GM04503 (cell line): Measurements from ENCODE around the gene NPDC1.

Source experiments
- DNase-seq: peaks from one replicate; pipeline ENCODE4 v3.0.0-alpha.2; 2012; ENCODE audit warnings: low read depth

NPDC1 gene, protein sequence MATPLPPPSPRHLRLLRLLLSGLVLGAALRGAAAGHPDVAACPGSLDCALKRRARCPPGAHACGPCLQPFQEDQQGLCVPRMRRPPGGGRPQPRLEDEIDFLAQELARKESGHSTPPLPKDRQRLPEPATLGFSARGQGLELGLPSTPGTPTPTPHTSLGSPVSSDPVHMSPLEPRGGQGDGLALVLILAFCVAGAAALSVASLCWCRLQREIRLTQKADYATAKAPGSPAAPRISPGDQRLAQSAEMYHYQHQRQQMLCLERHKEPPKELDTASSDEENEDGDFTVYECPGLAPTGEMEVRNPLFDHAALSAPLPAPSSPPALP

DNA sequence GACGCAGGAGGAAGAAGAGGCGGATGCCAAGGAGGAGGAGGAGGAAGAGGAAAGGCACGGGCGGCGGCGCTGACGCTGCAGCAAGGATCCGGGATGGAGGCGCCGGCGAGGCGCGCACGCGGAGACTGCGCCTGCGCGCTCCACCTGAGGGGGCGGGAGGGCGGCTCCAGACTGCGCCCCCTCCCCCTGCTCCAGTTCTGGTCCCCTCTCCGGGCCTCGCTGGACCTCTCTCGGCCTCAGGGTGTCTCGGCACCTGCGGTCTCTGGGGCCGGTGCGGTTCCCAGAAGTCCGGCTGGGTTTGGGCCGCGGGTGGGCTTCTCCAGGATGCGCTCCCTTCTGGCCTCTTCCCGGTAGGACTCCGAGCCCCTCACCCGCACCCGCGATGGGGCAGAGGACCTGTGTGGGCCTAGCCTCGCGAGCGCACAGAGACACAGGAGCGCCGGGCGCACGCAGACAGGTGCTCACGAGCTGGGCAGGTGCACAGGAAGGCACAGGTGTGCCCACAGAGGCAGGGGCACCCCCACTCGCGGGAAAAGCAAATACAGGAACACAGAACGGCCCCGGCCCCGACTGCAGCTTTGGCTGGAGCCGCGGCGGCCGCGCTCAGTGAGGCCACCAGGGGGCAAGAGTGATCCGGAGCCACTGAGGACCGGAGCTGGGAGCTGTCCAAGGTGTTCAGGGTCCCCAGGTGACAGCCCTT is at the start of gene NPDC1:
Gene NPDC1 (minus strand): TSS at position 90 of the 700 bp plus-strand sequence. CDS start 188 bp downstream, outside the sequence.
- no peak for DNase-seq

DNA sequence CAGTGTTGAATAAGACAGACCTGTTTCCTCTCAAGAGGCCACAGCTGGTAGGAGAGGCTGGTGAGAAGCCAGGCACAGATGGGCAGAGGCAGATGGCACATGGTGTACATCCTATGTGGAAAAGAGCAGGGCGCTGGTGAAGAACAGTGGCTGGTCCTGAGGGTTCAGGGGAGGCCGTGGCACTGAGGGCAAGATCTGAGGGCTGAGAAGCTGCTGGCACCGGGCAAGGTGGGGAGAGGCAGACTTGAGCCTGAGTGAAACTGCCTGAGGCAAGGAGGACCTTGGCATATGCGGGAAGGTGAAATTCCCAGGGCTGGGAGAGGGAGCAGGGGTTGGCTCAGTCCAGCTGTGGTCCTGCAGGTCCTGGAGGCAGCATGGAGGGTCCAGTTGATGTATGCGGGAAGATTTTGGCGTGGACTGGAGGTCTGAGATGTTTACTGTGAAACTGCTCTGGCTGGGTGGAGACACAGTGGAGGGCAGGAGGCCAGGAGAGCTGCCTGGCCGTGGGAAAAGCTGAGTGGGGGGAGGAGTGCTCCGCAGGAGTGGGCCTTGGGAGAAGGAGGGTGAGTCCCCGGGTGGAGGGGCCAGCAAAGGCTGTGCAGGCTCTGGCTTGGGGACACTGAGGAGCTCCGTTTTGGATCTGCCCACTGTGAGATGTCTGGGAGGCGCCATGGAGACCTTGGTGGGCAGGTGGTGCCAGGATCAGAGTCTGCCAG is 43.4 kb upstream of the NPDC1 start:
- no peak for DNase-seq

DNA sequence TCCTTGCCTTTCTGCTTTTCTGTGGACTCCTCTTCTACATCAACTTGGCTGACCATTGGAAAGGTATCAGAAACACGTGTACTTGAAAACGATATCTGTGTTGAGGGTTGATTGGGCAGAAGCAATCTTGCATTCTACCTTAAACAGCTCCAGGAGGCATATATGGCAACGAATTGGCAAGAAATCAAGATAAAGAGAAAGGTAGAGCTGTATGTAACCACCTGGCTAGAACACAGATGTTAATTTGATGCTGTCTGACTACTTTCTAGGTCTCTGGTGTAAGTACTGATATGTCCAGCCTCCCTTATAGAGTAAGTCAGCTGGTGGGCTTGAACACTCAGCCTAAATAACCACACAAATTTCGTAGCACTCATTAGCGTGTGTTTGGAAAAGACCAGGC is 42.1 kb upstream of the NPDC1 start:
- DNase-seq: no peak

DNA sequence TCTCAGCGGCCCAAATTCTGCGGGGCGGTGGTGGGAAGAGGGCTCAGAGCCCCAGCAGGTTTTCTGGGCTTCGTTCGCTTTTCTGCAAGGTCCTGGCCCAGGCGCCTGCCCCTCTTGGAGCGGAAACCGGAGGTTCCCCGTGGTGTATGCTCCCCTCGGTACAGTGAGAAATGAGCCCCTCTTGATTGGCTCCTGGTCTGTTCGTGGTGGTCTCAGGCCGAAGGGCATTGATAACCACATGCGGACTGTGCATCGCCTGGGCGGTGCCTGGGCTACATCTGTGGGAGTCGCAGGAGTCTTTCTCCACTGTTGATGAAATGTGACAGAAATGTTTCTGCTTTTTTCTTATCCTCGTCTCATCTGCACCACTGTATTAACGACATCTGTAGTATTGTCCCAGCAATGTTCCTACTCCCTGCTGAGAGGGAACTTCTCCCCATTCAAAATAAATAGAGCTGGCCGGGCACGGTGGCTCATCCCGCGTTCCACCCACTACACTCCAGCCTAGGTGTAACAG is 41.5 kb upstream of the NPDC1 start:
- no peak for DNase-seq

DNA sequence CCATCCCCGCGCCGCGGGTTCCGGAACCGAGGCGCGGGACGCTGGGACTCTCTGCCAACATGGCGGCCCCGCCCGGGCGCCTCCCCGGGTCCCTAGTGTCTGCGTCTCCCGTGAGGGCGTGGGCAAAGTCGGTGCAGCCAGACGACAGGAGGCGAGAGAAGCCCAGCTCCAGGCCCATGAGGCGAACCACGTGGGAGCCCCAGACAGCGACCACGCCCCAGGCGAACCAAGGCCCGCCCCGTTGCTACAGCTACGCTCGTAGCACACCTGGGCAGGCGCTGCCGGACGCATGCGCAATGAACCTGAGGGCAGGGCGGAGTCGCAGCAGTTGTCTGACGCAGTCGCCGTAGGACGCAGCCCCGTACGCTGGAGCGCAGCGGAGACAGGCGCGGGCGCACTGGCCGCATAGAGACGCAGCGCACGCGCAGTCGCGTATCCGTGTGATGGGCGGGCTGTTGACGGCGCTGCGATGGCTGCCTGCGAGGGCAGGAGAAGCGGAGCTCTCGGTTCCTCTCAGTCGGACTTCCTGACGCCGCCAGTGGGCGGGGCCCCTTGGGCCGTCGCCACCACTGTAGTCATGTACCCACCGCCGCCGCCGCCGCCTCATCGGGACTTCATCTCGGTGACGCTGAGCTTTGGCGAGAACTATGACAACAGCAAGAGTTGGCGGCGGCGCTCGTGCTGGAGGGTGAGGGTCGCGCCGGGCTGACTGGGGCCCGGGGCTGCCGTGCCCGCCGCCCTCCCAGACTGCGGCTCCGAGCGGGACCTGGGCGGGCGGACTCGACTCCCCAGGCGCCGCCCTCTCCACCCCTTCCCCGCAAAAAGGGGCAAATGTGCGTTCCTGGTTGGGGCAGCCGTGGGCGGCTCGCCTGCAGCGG is 40.8 kb upstream of the NPDC1 start, which contains the start of gene MAN1B1:
Gene MAN1B1 (plus strand): TSS at position 455 of the 878 bp plus-strand sequence. CDS start 15 bp downstream, at position 470.
- peak; percentile 88 for DNase-seq

DNA sequence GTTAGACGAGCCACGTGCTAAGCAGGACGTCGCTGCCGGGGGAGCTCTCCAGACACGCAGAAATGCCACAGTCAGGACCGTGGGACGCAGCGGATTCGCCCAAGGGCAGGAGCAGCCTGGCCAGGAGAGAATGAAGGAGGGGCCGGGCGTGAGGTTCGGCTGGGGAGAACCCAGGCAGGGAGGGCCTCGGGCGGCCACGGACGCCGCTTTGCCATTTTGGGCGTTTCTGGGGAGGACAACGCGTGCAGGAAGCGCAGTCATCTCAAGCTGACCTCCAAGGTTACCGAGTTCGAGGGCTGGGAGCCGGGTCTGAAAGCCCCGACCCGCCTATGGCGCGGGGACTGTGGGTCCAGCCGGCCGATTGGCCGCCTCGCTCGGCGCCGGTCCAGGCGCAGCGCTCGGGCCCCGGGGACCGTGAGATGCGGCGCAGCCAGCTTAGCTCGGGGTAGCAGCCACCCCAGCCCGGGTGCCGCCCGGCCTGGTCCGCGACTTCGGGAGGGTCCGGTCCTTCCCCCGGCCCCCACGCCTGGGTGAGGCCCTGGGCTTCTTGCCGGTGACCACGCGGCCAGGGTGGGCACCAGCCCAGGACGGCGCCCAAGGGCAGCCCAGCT is 40.0 kb upstream of the NPDC1 start:
- DNase-seq: no peak

DNA sequence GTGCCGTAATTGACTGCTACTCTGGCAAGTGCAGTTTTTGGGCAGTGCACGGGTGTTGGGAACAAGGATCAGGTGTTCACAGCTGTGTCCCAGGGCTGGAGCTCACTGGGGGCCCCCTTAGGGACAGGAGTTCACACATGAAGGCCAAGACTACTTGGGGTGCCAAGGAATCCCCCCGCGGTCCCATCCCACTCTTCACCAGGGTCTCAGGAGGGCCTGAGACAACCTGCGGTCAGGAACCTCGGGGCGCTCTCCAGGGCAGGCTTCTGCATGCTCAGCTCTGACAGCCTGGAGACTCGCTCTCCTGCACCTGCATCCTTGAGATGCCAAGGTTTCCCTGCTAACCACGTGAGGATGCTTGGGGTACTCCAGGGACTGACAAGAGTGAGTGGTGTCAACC is 38.5 kb upstream of the NPDC1 start:
- no peak for DNase-seq

DNA sequence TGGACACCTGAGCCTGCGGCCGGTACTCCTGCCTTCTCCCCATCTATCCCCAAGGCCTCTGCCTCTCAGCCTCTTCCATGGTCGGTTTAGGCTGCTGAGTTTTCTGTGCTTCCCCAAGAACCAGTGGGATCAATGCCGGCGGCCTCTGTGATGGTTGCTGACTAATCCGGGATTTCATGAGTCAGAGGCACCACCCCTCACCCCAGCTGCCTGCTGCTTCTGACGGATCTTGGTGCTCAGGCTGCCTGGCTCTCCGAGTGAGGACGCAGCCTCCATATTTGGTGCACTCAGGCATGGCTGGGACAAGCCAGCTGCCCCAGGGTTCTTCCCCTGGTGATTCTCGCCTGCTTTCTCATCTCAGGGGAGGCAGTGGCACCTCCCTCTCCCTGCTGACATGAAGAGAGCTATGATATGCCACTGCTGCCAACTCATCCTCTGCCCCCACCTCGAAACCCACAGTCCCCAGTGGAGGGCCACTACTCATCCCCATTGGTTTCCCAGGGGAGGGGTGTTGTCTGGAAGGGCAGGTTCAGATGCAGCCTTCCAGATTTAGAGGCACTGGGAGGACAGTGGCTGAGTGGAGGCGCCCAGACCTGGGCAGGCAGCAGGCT is 37.5 kb upstream of the NPDC1 start:
- DNase-seq: peak; percentile 87

DNA sequence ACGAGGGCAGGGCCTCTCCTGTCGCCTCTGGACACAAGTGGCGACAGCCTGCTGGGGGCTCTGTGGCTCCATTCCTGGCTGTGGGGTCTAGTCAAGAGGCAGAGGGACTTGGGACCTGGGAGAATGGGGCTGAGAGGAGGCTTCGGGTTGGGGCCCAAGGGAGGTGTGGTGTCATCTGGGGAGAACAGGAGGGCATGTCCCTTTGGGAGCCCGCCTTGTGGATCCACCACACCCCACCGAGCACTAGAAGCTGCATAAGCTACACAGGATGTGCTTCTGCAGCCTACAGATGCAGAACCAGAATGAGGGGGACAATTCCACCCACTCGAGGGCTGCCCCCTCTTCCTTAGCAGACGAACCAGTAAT is 36.9 kb upstream of the NPDC1 start:
- no peak for DNase-seq

DNA sequence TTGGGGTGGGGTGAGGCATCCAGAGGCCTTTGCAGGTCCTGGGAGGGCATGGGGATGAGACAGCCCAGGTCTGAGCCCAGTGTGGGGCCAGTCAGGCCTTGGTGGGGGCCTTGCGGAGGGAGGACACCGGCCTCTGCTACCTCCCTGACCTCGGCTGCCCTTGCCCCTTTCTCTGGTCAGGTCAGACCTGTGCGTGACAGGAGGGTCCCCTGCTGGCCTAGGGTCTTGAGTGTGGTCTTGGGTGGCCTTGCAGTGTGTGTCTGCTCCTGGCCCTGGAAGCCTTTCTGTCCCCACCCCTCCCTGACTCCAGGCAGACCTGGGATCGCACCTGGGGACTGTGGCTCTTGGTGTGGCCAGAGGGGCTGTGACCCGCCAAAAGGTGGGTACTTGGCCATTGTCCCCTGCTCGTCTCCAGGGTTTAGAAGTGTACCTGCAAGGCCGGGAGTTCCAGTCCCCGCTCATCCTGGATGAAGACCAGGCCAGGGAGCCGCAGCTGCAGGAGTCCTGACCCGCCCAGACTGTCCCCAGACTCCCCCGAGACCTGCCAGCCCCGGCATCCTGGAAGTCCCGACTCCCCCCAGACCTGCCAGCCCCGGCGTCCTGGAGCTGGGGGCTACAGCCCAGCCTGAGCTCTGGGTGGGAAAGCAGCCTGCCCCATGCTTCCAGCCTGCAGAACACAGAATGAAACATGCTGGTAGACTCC is 36.4 kb upstream of the NPDC1 start:
- no peak for DNase-seq

DNA sequence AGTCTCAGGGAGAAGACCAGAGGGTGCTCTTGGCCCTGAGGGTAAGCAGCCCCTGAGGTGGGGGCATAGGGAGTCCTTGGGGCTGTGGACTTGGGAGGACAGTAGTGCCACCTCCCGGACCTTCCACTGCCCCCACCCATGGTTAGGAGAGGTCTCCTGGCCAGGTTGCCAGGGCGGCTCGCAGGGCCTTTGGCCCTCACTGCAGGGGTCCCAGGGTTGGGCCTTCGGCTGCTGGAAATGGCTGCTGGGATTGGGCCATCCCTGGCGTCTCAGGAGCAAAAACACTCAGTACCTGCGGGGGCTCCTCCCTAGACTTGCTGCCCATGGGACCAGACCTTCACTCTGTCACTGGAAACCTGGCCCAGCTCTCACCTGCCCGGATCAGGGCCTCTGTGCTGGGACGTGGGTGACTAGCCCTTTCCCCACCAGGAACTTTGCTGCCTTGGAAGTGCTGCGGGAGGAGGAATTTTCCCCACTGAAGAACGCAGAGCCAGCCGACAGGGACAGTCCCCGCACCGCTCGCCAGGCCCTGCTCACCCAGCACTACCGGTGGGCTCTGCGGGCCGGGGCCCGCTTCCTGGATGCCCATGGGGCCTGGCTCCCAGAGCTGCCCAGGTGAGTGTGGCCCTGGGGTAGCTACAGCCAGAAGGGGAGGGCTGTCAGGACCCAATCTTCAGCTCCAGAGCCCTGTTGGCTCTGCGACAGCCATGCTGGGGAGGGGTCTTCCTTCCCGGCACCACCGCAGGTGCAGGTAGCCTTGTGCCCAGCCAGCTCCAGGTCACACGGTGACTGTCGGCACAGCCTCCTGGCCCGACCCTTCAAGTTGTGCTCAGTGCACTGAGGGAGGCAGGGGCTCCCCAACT is 34.5 kb upstream of the NPDC1 start:
- no peak for DNase-seq

DNA sequence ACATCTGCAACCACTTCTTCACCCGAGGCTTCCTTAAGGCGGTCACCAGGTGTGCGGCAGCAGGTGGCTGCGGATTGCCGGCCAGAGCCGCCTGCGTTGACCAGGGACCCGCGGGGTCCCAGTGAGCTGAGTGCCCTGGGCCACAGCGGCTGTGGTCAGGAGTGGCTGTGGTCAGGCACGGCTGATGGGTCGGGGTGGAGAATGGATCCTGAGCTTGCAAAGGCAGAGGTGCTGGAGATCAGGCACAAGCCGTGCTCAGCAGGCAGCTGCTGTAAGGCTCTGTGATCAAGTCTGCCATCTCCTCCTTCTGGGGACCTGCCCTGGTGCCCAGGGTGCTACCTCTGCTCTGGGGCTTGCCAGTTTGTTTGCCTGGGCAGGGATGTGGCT is 33.4 kb upstream of the NPDC1 start:
- no peak for DNase-seq

DNA sequence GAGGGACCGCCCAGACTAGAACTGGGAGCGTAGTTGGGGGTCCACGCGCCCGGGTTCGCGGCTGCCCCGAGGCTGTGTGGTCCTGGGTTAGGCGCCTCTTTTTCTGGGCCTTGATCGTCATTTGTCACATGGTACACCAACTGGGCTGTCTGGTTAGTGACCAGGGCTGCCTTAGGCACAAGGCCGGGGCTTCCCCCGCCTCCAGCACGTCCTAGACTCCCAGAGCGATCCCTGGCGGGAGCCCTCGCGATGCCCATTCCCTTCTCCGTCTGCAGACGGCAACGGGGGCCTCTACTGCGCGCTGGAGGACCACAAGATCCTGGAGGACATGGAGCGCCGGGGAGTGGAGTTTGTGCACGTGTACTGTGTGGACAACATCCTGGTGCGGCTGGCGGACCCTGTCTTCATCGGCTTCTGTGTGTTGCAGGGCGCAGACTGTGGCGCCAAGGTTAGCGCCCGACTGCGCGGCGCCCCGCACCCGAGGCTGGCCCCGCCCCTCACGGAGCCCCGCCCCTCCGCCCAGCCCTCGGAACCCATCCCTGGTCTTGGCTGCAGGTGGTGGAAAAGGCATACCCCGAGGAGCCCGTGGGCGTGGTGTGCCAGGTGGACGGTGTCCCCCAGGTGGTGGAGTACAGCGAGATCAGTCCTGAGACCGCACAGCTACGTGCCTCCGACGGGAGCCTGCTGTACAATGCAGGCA is 32.9 kb upstream of the NPDC1 start:
- DNase-seq: no peak

DNA sequence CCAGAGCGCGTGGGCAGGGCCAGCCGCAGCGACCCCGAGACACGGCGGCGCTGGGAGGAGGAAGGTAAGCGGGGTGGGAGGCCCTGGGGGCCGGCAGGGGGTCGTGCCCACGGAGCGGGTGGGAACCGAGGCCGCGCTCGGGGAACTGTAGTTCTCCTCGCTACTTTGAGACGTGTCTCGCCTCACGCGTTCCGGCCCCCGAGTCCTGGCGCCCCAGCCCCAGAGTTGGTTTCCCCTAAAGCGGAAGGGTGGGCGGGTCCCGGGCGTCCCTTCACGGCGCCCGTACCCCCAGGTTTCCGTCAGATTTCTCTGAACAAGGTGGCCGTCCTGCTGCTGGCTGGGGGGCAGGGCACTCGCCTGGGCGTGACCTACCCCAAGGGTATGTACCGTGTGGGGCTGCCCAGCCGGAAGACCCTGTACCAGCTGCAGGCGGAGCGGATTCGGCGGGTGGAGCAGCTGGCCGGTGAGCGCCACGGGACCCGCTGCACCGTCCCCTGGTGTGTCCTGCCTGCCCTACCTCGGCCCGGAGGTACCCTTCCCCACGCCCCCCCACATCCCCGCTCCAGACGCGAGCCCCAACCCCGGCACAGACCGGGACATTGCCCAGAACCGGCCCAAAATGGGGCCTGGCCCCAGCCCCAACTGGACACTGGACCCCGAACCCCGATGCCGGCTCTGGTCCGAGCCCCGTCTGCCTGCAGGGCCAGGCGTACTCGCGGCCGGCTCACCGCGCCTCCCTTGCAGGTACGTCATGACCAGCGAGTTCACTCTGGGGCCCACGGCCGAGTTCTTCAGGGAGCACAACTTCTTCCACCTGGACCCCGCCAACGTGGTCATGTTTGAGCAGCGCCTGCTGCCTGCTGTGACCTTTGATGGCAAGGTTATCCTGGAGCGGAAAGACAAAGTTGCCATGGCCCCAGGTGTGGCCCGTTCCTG is 32.0 kb upstream of the NPDC1 start:
- DNase-seq: no peak

DNA sequence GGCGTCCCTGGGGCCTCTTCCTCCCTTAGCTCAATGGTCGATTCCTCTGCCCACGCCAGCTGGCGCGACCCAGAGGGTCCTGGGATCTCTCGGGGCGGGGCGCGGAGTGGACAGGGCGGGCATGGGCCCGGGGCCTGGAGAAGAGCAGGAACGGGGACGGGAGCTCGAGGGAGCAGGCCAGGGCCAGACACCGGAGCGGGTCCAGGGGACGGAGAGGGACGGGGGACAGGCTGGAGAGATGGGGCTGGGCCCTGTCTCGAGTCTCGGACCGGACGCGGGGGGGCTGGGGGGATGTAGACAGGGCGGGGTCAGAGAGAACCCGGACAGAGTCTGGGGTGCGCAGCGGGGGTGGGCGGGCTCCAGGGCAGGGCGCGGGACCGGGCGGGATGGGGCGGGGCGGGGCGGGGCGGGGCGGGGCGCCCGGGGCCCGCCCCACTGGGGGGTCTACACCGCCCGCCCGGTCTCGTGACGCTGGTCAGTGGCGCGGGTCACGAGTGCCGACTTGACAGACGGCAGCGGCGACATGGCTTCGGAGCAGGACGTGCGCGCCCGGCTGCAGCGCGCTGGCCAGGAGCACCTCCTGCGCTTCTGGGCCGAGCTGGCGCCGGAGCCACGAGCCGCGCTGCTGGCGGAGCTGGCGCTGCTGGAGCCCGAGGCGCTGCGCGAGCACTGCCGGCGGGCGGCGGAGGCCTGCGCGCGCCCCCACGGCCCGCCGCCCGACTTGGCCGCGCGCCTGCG is 31.2 kb upstream of the NPDC1 start, which contains the start of gene UAP1L1:
Gene UAP1L1 (plus strand): TSS at position 508 of the 738 bp plus-strand sequence. CDS start 16 bp downstream, at position 524.
- no peak for DNase-seq

DNA sequence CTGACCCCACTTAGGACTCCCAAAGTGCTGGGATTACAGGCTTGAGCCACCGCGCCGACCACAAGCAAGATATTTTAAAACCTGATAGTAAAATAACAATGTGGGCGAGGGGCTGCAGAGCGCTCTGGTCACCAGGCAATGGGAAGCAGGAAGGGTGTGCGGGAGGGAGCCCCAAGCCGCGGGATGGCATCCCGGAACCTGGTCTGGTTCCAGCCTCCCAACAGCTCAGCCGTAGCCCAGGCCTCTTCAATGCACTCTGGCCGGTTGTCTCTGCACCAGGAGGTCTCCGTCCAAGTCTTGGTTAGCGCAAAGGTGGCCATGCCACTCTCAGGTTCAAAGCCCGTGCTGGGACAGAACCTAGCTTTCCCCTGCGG is 30.6 kb upstream of the NPDC1 start:
- DNase-seq: no peak
